Heart left ventricle (tissue), 16 donors: ENCODE measurements around the gene BCORL1. TPM values are rescaled to one million over a fixed set of nuclear protein-coding genes. Genes with fewer than 3 reads are reported as not detected.

Experiments used
- ATAC-seq, 4 donors: fragments of 200-7000 bp; cut with Tn5 transposase; one replicate each; pipeline ENCODE4 v1.9.1; 2020 to 2022; ENCODE audit warnings: moderate library complexity in 4 of 4, mild to moderate bottlenecking in 3 of 4, moderate number of reproducible peaks in 1 of 4
- DNase-seq, 5 donors: peaks; one replicate each; pipeline ENCODE4 v3.0.0-alpha.2; 2020
- H3K27ac ChIP-seq, 12 donors: fragments of 200-600 bp; sonication (generic) in 4 of 12; one replicate each; pipeline versions ENCODE4 v1.5.0 to v1.8.0; 2016 to 2022; ENCODE audit warnings: mild to moderate bottlenecking in 2 of 12
- H3K27me3 ChIP-seq, 9 donors: fragments of 200-600 bp; sonication (generic) in 2 of 9; one replicate each; pipeline versions ENCODE4 v1.5.1 to v1.8.0; 2016 to 2022; ENCODE audit warnings: mild to moderate bottlenecking in 3 of 9
- H3K36me3 ChIP-seq, 9 donors: fragments of 200-600 bp; sonication (generic) in 2 of 9; one replicate each; pipeline versions ENCODE4 v1.5.0 to v1.8.0; 2018 to 2022; ENCODE audit warnings: mild to moderate bottlenecking in 2 of 9
- H3K4me1 ChIP-seq, 12 donors: fragments of 200-600 bp; sonication (generic) in 4 of 12; one replicate each; pipeline versions ENCODE4 v1.5.0 to v1.8.0; 2016 to 2022; ENCODE audit warnings: mild to moderate bottlenecking in 3 of 12
- H3K4me3 ChIP-seq, 12 donors: fragments of 200-600 bp; sonication (generic) in 4 of 12; one replicate each; pipeline versions ENCODE4 v1.5.0 to v1.8.0; 2017 to 2022; ENCODE audit warnings: mild to moderate bottlenecking in 9 of 12, moderate library complexity in 4 of 12
- H3K9me3 ChIP-seq, 12 donors: fragments of 200-600 bp; sonication (generic) in 4 of 12; one replicate each; pipeline versions ENCODE4 v1.5.0 to v1.8.0; 2016 to 2022; ENCODE audit warnings: mild to moderate bottlenecking in 1 of 12
- POLR2A ChIP-seq, 2 donors: fragments of 450-650 bp; IDR thresholded peaks; one replicate each; pipeline ENCODE4 v1.6.1; 2017; ENCODE audit warnings: antibody characterized with exemption in 2 of 2, mild to moderate bottlenecking in 2 of 2, moderate library complexity in 2 of 2
- WGBS, 4 donors: extraction: QIAGEN DNeasy Blood & Tissue Kit in 2 of 4; methylation state at CpG; one replicate each; pipeline versions ENCODE4 v1.1.5 to v1.1.7; 2013 to 2018; 5-methylcytosine and 5-hydroxymethylcytosine counted together
- intact Hi-C, 10 donors: fragments of 100-400 bp; cut with DNase I; formaldehyde crosslinking; loops; one replicate each; pipeline versions ENCODE4 v1.11.1 to v1.14.2; 2022
- polyA plus RNA-seq, 2 donors: library from polyadenylated mRNA; stranded (reverse); fragments of 200-250 nt; gene quantifications; one replicate each; pipeline ENCODE4 v1.2.3, GENCODE V29; 2013
- total RNA-seq, 9 donors: library from RNA; depleted of rRNA in 2 of 9; stranded (reverse); fragments of >200 nt in 2 of 9; fragmentation: NEBNext Ultra II Directional in 3 of 9; extraction: Animal tissue kit (Norgen Biotek cat#: 25700) in 3 of 9; gene quantifications; one replicate each; pipeline versions ENCODE4 v1.1.0 to v1.2.4, GENCODE V29; 2016 to 2023
- TF ChIP-seq, protein P1 (sequence below), 12 donors: fragments of 200-600 bp; sonication (generic) in 4 of 12; IDR thresholded peaks; one replicate each; pipeline versions ENCODE4 v1.5.0 to v1.8.0; 2018 to 2022; ENCODE audit warnings: antibody characterized with exemption in 12 of 12, mild to moderate bottlenecking in 5 of 12
- donor health status: ischemic (EF 13 %, LVEDD 7.1; RV severe dilation, severe dysfunction).
- donor health status: healthy with polysubstance abuse.
- donor health status: DM: no; HTN: yes; CAD: no.
- donor health status: DM: no; HTN: no; CAD: no.
- donor health status: ischemic (EF 25% LVEDD 6.9; RV normal size, moderate dysfunction).
- donor health status: ischemic (EF 25% LVEDD 5.7; RV mildly dilated, moderate dysfunction).
- donor health status: healthy.
- donor health status: DM: yes; HTN: yes; CAD: no.
- donor health status: ischemic (EF 35%, LVEDD 5.7; RV mildly dilated, moderate dysfunction).
- donor health status: nonischemic (EF 11% LVEDD 7.7; RV severe dilation, severe dysfunction).
- donor health status: DM: yes; HTN: yes; CAD: no.
- donor health status: PGD.
- donor health status: ischemic (EF 29% LVEDD 5.4; RV normal size, mild dysfunction).
- donor health status: nonischemic (EF 23%, LVEDD 6.1; RV moderate dilation, normal function).

Gene BCORL1
- total and polyA plus RNA-seq, 11 donors, result 3.3 to 11.0 (median 8.0) TPM

DNA sequence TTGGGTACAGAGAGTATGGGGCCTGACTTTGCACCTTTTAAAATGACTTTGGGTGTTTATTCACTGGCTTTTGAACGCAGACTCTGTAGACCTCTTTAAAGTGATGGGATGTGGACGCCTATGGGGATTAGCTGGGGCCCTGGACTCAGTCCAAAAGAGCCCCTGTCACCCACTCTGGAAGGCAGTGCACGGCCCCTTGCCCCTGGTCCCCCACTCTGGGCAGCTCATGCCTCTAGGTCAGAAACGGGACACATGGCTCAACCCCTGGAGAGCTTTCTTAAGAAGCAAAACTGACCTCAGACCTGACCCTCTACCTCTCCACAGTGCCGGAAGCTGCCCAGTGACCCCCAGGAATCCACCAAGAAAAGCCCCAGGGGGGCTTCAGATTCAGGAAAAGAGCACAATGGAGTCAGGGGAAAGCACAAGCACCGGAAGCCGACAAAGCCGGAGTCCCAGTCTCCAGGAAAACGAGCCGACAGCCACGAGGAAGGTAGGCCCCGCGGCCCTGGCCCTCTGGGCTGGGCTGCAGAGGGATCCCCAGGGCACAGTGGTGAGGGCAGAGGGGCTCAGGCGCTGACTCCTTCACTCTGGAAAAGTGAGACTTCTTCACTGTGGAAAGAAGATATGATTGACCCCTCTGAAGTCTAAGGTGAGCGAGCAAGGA is 38.4 kb downstream of the BCORL1 start:
- intact Hi-C loops, result loop anchor here in 5 of 10 donors (5.0 to 10.0 kb wide), 3 partner anchors 38 to 416 kb away; partner anchors contain the start of gene BCORL1 (in 1 of the 5)

DNA sequence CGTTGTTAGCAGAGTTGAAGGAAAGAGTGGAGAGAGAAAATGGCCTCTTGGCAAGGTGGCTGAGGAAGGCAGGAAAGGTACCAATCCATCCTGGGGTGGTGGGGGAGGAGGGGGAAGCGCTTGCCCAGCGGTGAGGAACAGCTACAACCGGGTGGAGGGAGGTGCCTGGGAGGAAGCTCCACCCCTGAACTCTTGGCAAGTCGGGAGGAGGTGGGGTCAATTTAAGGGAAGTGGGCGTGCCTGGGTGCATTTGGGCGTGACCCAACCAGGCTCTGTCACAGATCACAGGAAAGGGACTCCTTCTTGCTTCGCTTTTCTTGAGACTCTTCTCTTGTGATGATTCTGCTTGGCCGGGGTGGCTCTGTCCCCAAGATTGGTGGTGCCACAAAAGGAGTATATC is 41.7 kb downstream of the BCORL1 start:
- H3K36me3 ChIP-seq, result peaks cover 0 to 59% (median 41%) of the 10 kb centered on the region in 9 donors
- peak overlapping the region in 4 of 12 donors; percentile 6 to 41 (median 26) for H3K27ac ChIP-seq
- DNase-seq (peak; percentile 76 to 82 (median 81)), ATAC-seq (peak; percentile 80 to 98 (median 92))
- 26 to 46% (median 38%) methylated on average over 9 of the region's 9 CpGs for WGBS, 4 donors
- no peaks in the 10 kb centered on the region for H3K27me3 ChIP-seq
- H3K4me3 ChIP-seq, result no peak overlapping the region
- H3K4me1 ChIP-seq, result peaks cover 0 to 14% (median 5%) of the 10 kb centered on the region in 12 donors
- intact Hi-C loops, result loop anchor here in 5 of 10 donors (5.0 to 10.0 kb wide), 3 partner anchors 42 to 419 kb away; partner anchors contain the start of gene BCORL1 (in 1 of the 5)
- TF ChIP-seq, protein P1, sequence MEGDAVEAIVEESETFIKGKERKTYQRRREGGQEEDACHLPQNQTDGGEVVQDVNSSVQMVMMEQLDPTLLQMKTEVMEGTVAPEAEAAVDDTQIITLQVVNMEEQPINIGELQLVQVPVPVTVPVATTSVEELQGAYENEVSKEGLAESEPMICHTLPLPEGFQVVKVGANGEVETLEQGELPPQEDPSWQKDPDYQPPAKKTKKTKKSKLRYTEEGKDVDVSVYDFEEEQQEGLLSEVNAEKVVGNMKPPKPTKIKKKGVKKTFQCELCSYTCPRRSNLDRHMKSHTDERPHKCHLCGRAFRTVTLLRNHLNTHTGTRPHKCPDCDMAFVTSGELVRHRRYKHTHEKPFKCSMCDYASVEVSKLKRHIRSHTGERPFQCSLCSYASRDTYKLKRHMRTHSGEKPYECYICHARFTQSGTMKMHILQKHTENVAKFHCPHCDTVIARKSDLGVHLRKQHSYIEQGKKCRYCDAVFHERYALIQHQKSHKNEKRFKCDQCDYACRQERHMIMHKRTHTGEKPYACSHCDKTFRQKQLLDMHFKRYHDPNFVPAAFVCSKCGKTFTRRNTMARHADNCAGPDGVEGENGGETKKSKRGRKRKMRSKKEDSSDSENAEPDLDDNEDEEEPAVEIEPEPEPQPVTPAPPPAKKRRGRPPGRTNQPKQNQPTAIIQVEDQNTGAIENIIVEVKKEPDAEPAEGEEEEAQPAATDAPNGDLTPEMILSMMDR (IDR thresholded peaks at IDR 0.05), result no peak
- TF ChIP-seq POLR2A (IDR thresholded peaks at IDR 0.05), result no peak
- H3K9me3 ChIP-seq, result no peaks in the 10 kb centered on the region

More for the DNA sequence above, 38.4 kb downstream of the BCORL1 start:
- peaks cover 0 to 17% (median 8%) of the 10 kb centered on the region in 12 donors for H3K4me1 ChIP-seq
- TF ChIP-seq, protein P1 (IDR thresholded peaks at IDR 0.05), result no peak
- H3K36me3 ChIP-seq, result peaks cover 0 to 51% (median 22%) of the 10 kb centered on the region in 9 donors
- ATAC-seq, result no peak
- 52 to 74% (median 66%) methylated on average over 12 to 15 of the region's 15 CpGs for WGBS, 4 donors
- DNase-seq, result no peak
- no peaks in the 10 kb centered on the region for H3K9me3 ChIP-seq
- H3K27ac ChIP-seq, result peak overlapping the region in 6 of 12 donors; percentile 13 to 42 (median 20)
- no peak overlapping the region for H3K4me3 ChIP-seq
- no peaks in the 10 kb centered on the region for H3K27me3 ChIP-seq

GRCh38 chrX:130025256-130025655 is 42.8 kb downstream of the BCORL1 start:
- no peak for DNase-seq
- Histone ChIP-seq H3K4me1 (peaks cover 0 to 6% (median 0%) of the 10 kb centered on the region in 12 donors), H3K9me3 (no peaks in the 10 kb centered on the region), H3K4me3 (no peak overlapping the region), H3K27ac (no peak overlapping the region), H3K36me3 (peaks cover 0 to 71% (median 52%) of the 10 kb centered on the region in 9 donors), H3K27me3 (no peaks in the 10 kb centered on the region)
- no peak for TF ChIP-seq POLR2A (IDR thresholded peaks at IDR 0.05)
- TF ChIP-seq, protein P1 (IDR thresholded peaks at IDR 0.05), result no peak
- no peak for ATAC-seq
- intact Hi-C loops, result loop anchor here in 8 of 10 donors (5.0 to 10.0 kb wide), 3 partner anchors 98 to 420 kb away; no protein-coding TSS in a partner anchor
- WGBS, 4 donors, result 75 to 87% (median 79%) methylated on average over 19 of the region's 19 CpGs

- 81 to 89% (median 88%) methylated on average over 4 of the region's 4 CpGs for WGBS, 4 donors
- no peaks in the 10 kb centered on the region for H3K27me3 ChIP-seq
- ATAC-seq, result no peak
- intact Hi-C loops, result loop anchor here in 9 of 10 donors (2.0 to 10.0 kb wide), 4 partner anchors 100 to 423 kb away; no protein-coding TSS in a partner anchor
- peaks cover 0 to 67% (median 45%) of the 10 kb centered on the region in 9 donors for H3K36me3 ChIP-seq
- no peak overlapping the region for H3K27ac ChIP-seq
- no peak overlapping the region for H3K4me3 ChIP-seq
- TF ChIP-seq, protein P1 (IDR thresholded peaks at IDR 0.05), result no peak
- TF ChIP-seq POLR2A (IDR thresholded peaks at IDR 0.05), result no peak
- no peaks in the 10 kb centered on the region for H3K9me3 ChIP-seq
- no peak for DNase-seq
- peaks cover 0 to 6% (median 0%) of the 10 kb centered on the region in 12 donors for H3K4me1 ChIP-seq
Measured at GRCh38 chrX:130027569-130027968, 45.1 kb downstream of the BCORL1 start.
